HepG2 (cell line): ENCODE data around the gene SLC12A3. TPM values are rescaled to one million over a fixed set of nuclear protein-coding genes. Genes with fewer than 3 reads are reported as not detected.

Experiments used
- CBX5 ChIP-seq: sonication (generic); formaldehyde crosslinking; IDR thresholded peaks from 2 replicates; pipeline ENCODE4 v1.4.0; 2020; ENCODE audit warnings: missing genetic modification reagents, borderline replicate concordance
- FOXA3 ChIP-seq: IDR thresholded peaks from 2 replicates; pipeline ENCODE4 v1.6.1; 2016; ENCODE audit warnings: missing genetic modification reagents, missing compliant biosample characterization
- FOXJ3 ChIP-seq: sonication (generic); formaldehyde crosslinking; IDR thresholded peaks from 2 replicates; pipeline ENCODE4 v1.4.0; 2020; ENCODE audit warnings: missing genetic modification reagents, mild to moderate bottlenecking, borderline replicate concordance
- KAT8 ChIP-seq: IDR thresholded peaks from 2 replicates; pipeline ENCODE4 v1.6.1; 2016; ENCODE audit warnings: missing genetic modification reagents, missing compliant biosample characterization
- MAFK ChIP-seq, 2 experiments: IDR thresholded peaks in 1 of 2; conservative IDR thresholded peaks in 1 of 2; 2 replicates each; pipeline ENCODE4 v1.6.1; 2011; ENCODE audit warnings: improper control_type of control experiment in 2 of 2, low read length in 2 of 2
- MED1 ChIP-seq: sonication (generic); formaldehyde crosslinking; IDR thresholded peaks from 2 replicates; pipeline ENCODE4 v1.4.0; 2020; ENCODE audit warnings: missing genetic modification reagents
- NRL ChIP-seq: sonication (generic); formaldehyde crosslinking; IDR thresholded peaks from 2 replicates; pipeline ENCODE4 v1.5.0; 2020; ENCODE audit warnings: missing genetic modification reagents, mild to moderate bottlenecking, moderate library complexity, borderline replicate concordance
- PHF21A ChIP-seq: sonication (generic); formaldehyde crosslinking; IDR thresholded peaks from 2 replicates; pipeline ENCODE4 v1.5.0; 2020; ENCODE audit warnings: mild to moderate bottlenecking, missing genetic modification reagents
- PHF8 ChIP-seq: sonication (generic); formaldehyde crosslinking; IDR thresholded peaks from 2 replicates; pipeline ENCODE4 v1.5.0; 2020; ENCODE audit warnings: missing genetic modification reagents
- RAD51 ChIP-seq: fragments of 450-650 bp; IDR thresholded peaks from 2 replicates; pipeline ENCODE4 v1.6.1; 2016; ENCODE audit warnings: borderline replicate concordance
- SMAD9 ChIP-seq: sonication (generic); formaldehyde crosslinking; IDR thresholded peaks from 2 replicates; pipeline ENCODE4 v1.5.1; 2020; ENCODE audit warnings: mild to moderate bottlenecking, missing genetic modification reagents
- SOX5 ChIP-seq: IDR thresholded peaks from 2 replicates; pipeline ENCODE4 v1.6.1; 2016; ENCODE audit warnings: borderline replicate concordance
- TAF15 ChIP-seq: fragments of 200-400 bp; formaldehyde crosslinking; IDR thresholded peaks from one replicate; pipeline ENCODE4 v1.6.1; 2018; ENCODE audit warnings: mild to moderate bottlenecking, low read depth, low read length; ENCODE audit not compliant: poor library complexity, severe bottlenecking
- TCF7L2 ChIP-seq: IDR thresholded peaks from 2 replicates; pipeline ENCODE4 v1.6.1; 2011; ENCODE audit warnings: mild to moderate bottlenecking, low read depth, low read length, moderate library complexity
- TERF1 ChIP-seq: sonication (generic); formaldehyde crosslinking; IDR thresholded peaks from 2 replicates; pipeline ENCODE4 v1.8.0; 2022; ENCODE audit warnings: mild to moderate bottlenecking, missing genetic modification reagents, moderate library complexity
- TRIM24 ChIP-seq: sonication (generic); formaldehyde crosslinking; IDR thresholded peaks from 2 replicates; pipeline ENCODE4 v1.8.0; 2022; ENCODE audit warnings: mild to moderate bottlenecking, missing genetic modification reagents
- ZBTB3 ChIP-seq: sonication (generic); formaldehyde crosslinking; IDR thresholded peaks from 2 replicates; pipeline ENCODE4 v1.4.0; 2020; ENCODE audit warnings: low read depth, mild to moderate bottlenecking, moderate library complexity, missing genetic modification reagents, borderline replicate concordance
- ZFP37 ChIP-seq: sonication (generic); formaldehyde crosslinking; IDR thresholded peaks from 2 replicates; pipeline ENCODE4 v1.4.0; 2020; ENCODE audit warnings: missing genetic modification reagents, borderline replicate concordance
- ZNF292 ChIP-seq: sonication (generic); formaldehyde crosslinking; IDR thresholded peaks from 2 replicates; pipeline ENCODE4 v1.8.1; 2022; ENCODE audit warnings: mild to moderate bottlenecking, low read depth, missing genetic modification reagents, borderline replicate concordance
- ZNF441 ChIP-seq: sonication (generic); formaldehyde crosslinking; IDR thresholded peaks from 2 replicates; pipeline ENCODE4 v1.7.0; 2021; ENCODE audit warnings: missing genetic modification reagents, borderline replicate concordance
- ZNF737 ChIP-seq: sonication (generic); formaldehyde crosslinking; IDR thresholded peaks from 2 replicates; pipeline ENCODE4 v1.5.0; 2020; ENCODE audit warnings: missing genetic modification reagents, mild to moderate bottlenecking, borderline replicate concordance
- ZNF883 ChIP-seq: sonication (generic); formaldehyde crosslinking; IDR thresholded peaks from 2 replicates; pipeline ENCODE4 v1.5.1; 2020; ENCODE audit warnings: mild to moderate bottlenecking, missing genetic modification reagents; ENCODE audit errors: not compliant biosample characterization
- polyA plus RNA-seq, 8 experiments: library from polyadenylated mRNA; depleted of rRNA in 3 of 8; stranded (reverse) in 7 of 8; unstranded in 1 of 8; fragments of >200 nt; fragmentation: Illumina TruSeq in 4 of 8; extraction: Trizol in 4 of 8; gene quantifications; 2 replicates each; pipeline versions ENCODE4 v1.2.1 to v1.2.3, GENCODE V29; 2011 to 2016; ENCODE audit warnings: low read depth in 4 of 8, missing spikeins in 1 of 8, mixed read lengths in 1 of 8; ENCODE audit not compliant: insufficient read depth in 1 of 8
- total RNA-seq, 5 experiments: library from RNA; depleted of rRNA; stranded (reverse); fragments of >200 nt; fragmentation: Illumina TruSeq; extraction: Trizol; gene quantifications; 2 replicates each; pipeline ENCODE4 v1.2.3, GENCODE V29; 2016; ENCODE audit warnings: low read depth in 1 of 5
- TF ChIP-seq, protein P1 (sequence below): sonication (generic); formaldehyde crosslinking; conservative IDR thresholded peaks from 2 replicates; pipeline ENCODE4 v1.4.0; 2020; ENCODE audit warnings: missing genetic modification reagents

SLC12A3 gene
- total and polyA plus RNA-seq, 2 of the 13 experiments (the other 11 are each of a cell fraction or from before 2014, with no cell fraction given), result 6.2 TPM; not detected in 1

DNA sequence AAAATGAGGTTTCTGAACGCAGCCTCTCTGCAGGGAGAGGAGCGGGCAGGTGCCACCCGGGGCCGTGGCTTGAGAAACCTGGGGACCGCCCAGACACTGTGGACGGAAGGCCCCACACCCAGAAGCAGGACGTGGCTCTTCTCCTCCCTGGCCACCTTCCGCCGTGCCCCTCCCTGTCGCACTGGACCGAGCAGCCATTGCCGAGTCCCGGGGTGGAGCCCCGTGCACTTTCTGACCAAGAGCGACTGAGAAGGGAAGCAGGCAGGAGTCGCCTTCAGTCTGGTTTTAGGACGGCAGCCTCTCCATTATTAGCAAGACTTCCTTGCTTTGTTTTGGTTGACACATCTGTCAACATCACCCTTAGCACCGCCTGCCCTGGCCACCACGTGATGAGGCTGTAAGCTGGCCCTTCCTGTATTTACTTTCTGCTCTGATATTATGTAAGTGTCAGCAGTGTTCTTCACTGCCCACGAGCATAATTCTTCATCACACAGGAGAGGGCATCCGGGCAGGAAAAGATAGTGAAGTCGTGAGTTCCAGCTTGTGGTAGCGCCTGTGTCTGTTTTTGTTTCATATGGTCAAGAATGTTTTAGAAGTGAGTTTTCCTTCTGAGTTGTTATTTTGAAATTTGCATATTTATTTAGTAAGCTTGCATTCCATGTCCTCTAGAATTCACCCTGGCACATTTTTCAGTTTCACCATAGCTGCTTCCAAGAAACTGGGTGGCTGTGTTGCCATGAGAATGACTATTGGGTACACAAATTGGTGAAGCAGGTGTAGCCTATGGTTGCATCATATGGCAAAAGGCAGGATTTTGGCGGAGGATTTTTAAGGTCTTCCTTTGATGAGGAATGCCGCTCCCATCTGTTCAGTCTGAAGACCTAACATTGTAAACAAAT, 68.0 kb downstream of the SLC12A3 start (continued):
- TF ChIP-seq TRIM24 (CRISPR knock-in tag), result no peak
- peak; percentile 98 for TF ChIP-seq FOXA3
- TF ChIP-seq MED1, result peak; percentile 85
- TF ChIP-seq FOXJ3, result peak; percentile 63; the same call in 1 of the 2 replicates
- no peak; a peak in 1 of 4 replicates for TF ChIP-seq MAFK (conservative IDR thresholded peaks at IDR 0.05 in 1 of 2, IDR thresholded peaks at IDR 0.05 in 1 of 2; ENCODE audit: low read length in 2 of 2)
- TF ChIP-seq TAF15, result no peak
- no peak for TF ChIP-seq SMAD9
- peak; percentile 22 for TF ChIP-seq ZNF883 (CRISPR knock-in tag)
- no peak for TF ChIP-seq ZNF737 (CRISPR knock-in tag)
- TF ChIP-seq PHF8 (CRISPR knock-in tag), result no peak; the same call in 1 of the 2 replicates
- no peak for TF ChIP-seq ZBTB3
- peak; percentile 76 for TF ChIP-seq RAD51
- TF ChIP-seq KAT8 (CRISPR knock-in tag), result peak; percentile 76
- peak; percentile 28; the same call in 1 of the 2 replicates for TF ChIP-seq ZNF292
- no peak for TF ChIP-seq NRL (CRISPR knock-in tag)
- no peak; the same call in 1 of the 2 replicates for TF ChIP-seq ZFP37 (CRISPR knock-in tag)
- no peak for TF ChIP-seq TCF7L2
- TF ChIP-seq ZNF441 (CRISPR knock-in tag), result peak; percentile 63
- peak; percentile 78 for TF ChIP-seq PHF21A (CRISPR knock-in tag)
- TF ChIP-seq CBX5 (CRISPR knock-in tag), result no peak; the same call in 1 of the 2 replicates
- TF ChIP-seq TERF1 (CRISPR knock-in tag), result no peak
- TF ChIP-seq, protein P1, sequence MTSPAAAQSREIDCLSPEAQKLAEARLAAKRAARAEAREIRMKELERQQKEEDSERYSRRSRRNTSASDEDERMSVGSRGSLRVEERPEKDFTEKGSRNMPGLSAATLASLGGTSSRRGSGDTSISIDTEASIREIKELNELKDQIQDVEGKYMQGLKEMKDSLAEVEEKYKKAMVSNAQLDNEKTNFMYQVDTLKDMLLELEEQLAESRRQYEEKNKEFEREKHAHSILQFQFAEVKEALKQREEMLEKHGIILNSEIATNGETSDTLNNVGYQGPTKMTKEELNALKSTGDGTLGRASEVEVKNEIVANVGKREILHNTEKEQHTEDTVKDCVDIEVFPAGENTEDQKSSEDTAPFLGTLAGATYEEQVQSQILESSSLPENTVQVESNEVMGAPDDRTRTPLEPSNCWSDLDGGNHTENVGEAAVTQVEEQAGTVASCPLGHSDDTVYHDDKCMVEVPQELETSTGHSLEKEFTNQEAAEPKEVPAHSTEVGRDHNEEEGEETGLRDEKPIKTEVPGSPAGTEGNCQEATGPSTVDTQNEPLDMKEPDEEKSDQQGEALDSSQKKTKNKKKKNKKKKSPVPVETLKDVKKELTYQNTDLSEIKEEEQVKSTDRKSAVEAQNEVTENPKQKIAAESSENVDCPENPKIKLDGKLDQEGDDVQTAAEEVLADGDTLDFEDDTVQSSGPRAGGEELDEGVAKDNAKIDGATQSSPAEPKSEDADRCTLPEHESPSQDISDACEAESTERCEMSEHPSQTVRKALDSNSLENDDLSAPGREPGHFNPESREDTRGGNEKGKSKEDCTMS (CRISPR knock-in tag), result no peak; the same call in 1 of the 2 replicates
- peak; percentile 87 for TF ChIP-seq SOX5
